ENCODE results near the gene AP2M1. TPM values are rescaled to one million over a fixed set of nuclear protein-coding genes. Genes with fewer than 3 reads are reported as not detected.

Gene AP2M1
- polyA plus RNA-seq, 1 donor (not counting 4 experiments of a cell fraction or from before 2014, with no cell fraction given): 431 TPM

- Histone ChIP-seq H2AFZ (ENCODE audit: control insufficient read depth, low read length) (no peak overlapping the region), H3K27ac (ENCODE audit: control insufficient read depth, insufficient read depth, low read length) (no peak overlapping the region), H4K20me1 (ENCODE audit: control insufficient read depth, extremely low read depth, insufficient read depth, low read length) (no peaks in the 10 kb centered on the region), H3K27me3 (ENCODE audit: control insufficient read depth, extremely low read depth, insufficient read depth, low read length) (no peaks in the 10 kb centered on the region), H3K36me3 (ENCODE audit: control insufficient read depth in 2 of 2, extremely low read depth in 1 of 2, insufficient read depth in 2 of 2, low read length in 2 of 2) (peaks cover 50 to 63% of the 10 kb centered on the region in 2 experiments), H3K9ac (ENCODE audit: control insufficient read depth, extremely low read depth, insufficient read depth, low read length) (no peak overlapping the region), H3K4me1 (ENCODE audit: control insufficient read depth, extremely low read depth, insufficient read depth, low read length) (peaks cover 9% of the 10 kb centered on the region), H3K79me2 (ENCODE audit: control insufficient read depth, insufficient read depth, low read length) (peaks cover 5% of the 10 kb centered on the region), H3K4me3 (ENCODE audit: control insufficient read depth in 2 of 3, extremely low read depth in 1 of 3, insufficient read depth in 2 of 3, low read depth in 1 of 3, low read length in 3 of 3) (no peak overlapping the region), H3K9me3 (ENCODE audit: control insufficient read depth, low read depth, low read length) (no peaks in the 10 kb centered on the region), H3K9me1 (ENCODE audit: control insufficient read depth, extremely low read depth, insufficient read depth, low read length) (no peaks in the 10 kb centered on the region), H3K4me2 (ENCODE audit: control insufficient read depth, extremely low read depth, insufficient read depth, low read depth, low read length) (no peak overlapping the region)
- DNase-seq (ENCODE audit: low read depth, low spot score): no peak
- dilution Hi-C loops (cut with MboI; ENCODE audit: extremely low pct_ligation_motif_present, low sequenced_read_pairs): no loop called here
- no peak for FAIRE-seq
- TF ChIP-seq EZH2 (IDR thresholded peaks at IDR 0.05; ENCODE audit: low read length) (no peak), CTCF (optimal IDR thresholded peaks at IDR 0.05 in 1 of 3, IDR thresholded peaks at IDR 0.05 in 1 of 3, conservative IDR thresholded peaks at IDR 0.05 in 1 of 3; ENCODE audit: extremely low read depth in 1 of 3, insufficient read depth in 2 of 3, low read length in 3 of 3) (no peak)
Observed at GRCh38 chr3:184168363-184169120, 6.1 kb upstream of the AP2M1 start.

DNA sequence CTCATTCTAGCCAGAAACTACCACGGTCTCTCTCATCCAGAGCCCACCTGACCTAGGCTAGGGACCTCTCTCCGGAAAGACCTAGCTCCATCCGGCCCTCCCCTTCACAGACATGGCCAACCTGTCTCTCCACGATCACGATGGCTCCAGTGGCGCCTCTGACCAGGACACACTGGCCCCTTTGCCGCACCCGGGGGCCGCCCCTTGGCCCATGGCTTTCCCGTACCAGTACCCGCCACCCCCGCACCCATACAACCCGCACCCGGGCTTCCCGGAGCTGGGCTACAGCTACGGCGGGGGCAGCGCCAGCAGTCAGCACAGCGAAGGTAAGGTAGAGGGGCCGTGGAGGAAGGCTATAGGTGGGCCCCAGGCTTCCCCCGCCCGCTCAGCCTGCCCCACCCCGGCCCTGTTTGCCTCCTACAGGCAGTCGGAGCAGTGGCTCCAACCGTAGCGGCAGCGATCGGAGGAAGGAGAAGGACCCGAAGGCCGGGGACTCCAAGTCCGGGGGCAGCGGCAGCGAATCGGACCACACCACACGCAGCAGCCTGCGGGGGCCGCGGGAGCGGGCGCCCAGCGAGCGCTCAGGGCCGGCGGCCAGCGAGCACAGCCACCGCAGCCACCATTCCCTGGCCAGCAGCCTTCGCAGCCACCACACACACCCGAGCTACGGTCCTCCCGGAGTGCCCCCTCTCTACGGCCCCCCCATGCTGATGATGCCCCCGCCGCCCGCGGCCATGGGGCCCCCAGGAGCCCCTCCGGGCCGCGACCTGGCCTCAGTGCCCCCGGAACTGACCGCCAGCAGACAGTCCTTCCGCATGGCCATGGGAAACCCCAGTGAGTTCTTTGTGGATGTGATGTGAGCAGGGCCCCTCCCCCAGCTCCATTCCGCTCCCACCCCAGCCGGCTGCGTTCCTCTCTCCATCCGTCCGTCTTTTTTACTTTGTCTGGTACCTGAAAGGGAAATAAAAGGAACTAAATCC is 4.5 kb upstream of the AP2M1 start:
- H4K20me1 ChIP-seq (ENCODE audit: control insufficient read depth, extremely low read depth, insufficient read depth, low read length): no peaks in the 10 kb centered on the region
- no peak overlapping the region for H3K27ac ChIP-seq (ENCODE audit: control insufficient read depth, insufficient read depth, low read length)
- dilution Hi-C loops (cut with MboI; ENCODE audit: extremely low pct_ligation_motif_present, low sequenced_read_pairs): no loop called here
- H2AFZ ChIP-seq (ENCODE audit: control insufficient read depth, low read length): no peak overlapping the region
- H3K4me2 ChIP-seq (ENCODE audit: control insufficient read depth, extremely low read depth, insufficient read depth, low read depth, low read length): no peak overlapping the region
- no peak for TF ChIP-seq EZH2 (IDR thresholded peaks at IDR 0.05; ENCODE audit: low read length)
- no peak for TF ChIP-seq CTCF (optimal IDR thresholded peaks at IDR 0.05 in 1 of 3, IDR thresholded peaks at IDR 0.05 in 1 of 3, conservative IDR thresholded peaks at IDR 0.05 in 1 of 3; ENCODE audit: extremely low read depth in 1 of 3, insufficient read depth in 2 of 3, low read length in 3 of 3)
- no peaks in the 10 kb centered on the region for H3K9me3 ChIP-seq (ENCODE audit: control insufficient read depth, low read depth, low read length)
- no peak for DNase-seq (ENCODE audit: low read depth, low spot score)
- H3K79me2 ChIP-seq (ENCODE audit: control insufficient read depth, insufficient read depth, low read length): peaks cover 5% of the 10 kb centered on the region
- H3K9ac ChIP-seq (ENCODE audit: control insufficient read depth, extremely low read depth, insufficient read depth, low read length): no peak overlapping the region
- FAIRE-seq: no peak
- H3K27me3 ChIP-seq (ENCODE audit: control insufficient read depth, extremely low read depth, insufficient read depth, low read length): no peaks in the 10 kb centered on the region
- H3K4me1 ChIP-seq (ENCODE audit: control insufficient read depth, extremely low read depth, insufficient read depth, low read length): peaks cover 17% of the 10 kb centered on the region
- H3K9me1 ChIP-seq (ENCODE audit: control insufficient read depth, extremely low read depth, insufficient read depth, low read length): no peaks in the 10 kb centered on the region
- peaks cover 36 to 49% of the 10 kb centered on the region in 2 experiments for H3K36me3 ChIP-seq (ENCODE audit: control insufficient read depth in 2 of 2, extremely low read depth in 1 of 2, insufficient read depth in 2 of 2, low read length in 2 of 2)
- H3K4me3 ChIP-seq (ENCODE audit: control insufficient read depth in 2 of 3, extremely low read depth in 1 of 3, insufficient read depth in 2 of 3, low read depth in 1 of 3, low read length in 3 of 3): no peak overlapping the region
